Prostate gland (tissue), 2 donors: ENCODE data around the gene C2orf42.

Experiments
- CTCF ChIP-seq, 4 experiments: fragments of 200-600 bp in 2 of 4; fragments of 450-650 bp in 2 of 4; sonication (generic) in 2 of 4; IDR thresholded peaks; 1 replicate in 3 of 4; 2 replicates in 1 of 4; pipeline ENCODE4 v1.5.1; 2016 to 2019; ENCODE audit warnings: antibody characterized with exemption in 4 of 4, mild to moderate bottlenecking in 2 of 4, moderate library complexity in 2 of 4
- POLR2A ChIP-seq: fragments of 450-650 bp; IDR thresholded peaks from one replicate; pipeline ENCODE4 v1.6.1; 2016; ENCODE audit warnings: antibody characterized with exemption, mild to moderate bottlenecking
- POLR2AphosphoS5 ChIP-seq: sonication (generic); formaldehyde crosslinking; IDR thresholded peaks from one replicate; pipeline ENCODE4 v1.6.1; 2017; ENCODE audit warnings: antibody characterized with exemption

DNA sequence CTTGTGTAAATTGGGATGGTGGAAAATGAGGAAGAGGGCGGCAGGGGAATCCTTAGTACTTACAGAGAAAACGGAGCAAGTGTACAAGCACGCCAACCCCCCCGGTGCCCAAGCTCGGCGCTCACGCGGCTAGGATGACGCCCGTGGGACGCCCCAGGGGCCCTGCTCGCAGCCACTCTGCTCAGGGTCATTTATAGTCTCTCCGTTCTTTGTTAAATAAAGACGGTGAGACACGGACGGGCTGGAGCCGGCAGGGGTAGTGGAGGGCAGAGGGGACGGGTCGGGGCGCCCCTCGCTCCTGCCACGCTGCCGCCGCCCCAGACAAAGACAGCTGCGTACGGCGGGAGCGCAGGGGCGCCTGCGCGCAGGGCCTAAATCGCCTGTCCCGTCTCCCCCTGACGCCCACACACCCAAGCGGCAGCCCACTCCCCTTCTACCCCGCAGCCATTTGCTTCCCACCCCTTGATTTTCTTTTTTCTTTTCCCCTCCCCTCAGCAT is 65.8 kb downstream of the C2orf42 start:
- TF ChIP-seq CTCF (IDR thresholded peaks at IDR 0.05), result no peak
- TF ChIP-seq POLR2AphosphoS5, result peak; percentile 25
- TF ChIP-seq POLR2A, result no peak
